Astrocyte (in vitro differentiated cells and primary cell): ENCODE data around the gene KHDC1L. TPM values are rescaled to one million over a fixed set of nuclear protein-coding genes. Genes with fewer than 3 reads are reported as not detected.

ENCODE experiments used
- DNase-seq: peaks from one replicate; pipeline ENCODE4 v3.0.0-alpha.2; 2010; ENCODE audit warnings: low read depth
- FAIRE-seq: peaks from 2 replicates; lab custom pipeline; 2011; peaks lifted over from hg19 to GRCh38; lab: Jason Lieb, UNC
- H2AFZ ChIP-seq: 2 replicates; pipeline ENCODE4 v1.6.0; 2012; ENCODE audit warnings: low read depth, low read length, inconsistent platforms
- H3K27ac ChIP-seq: 2 replicates; pipeline ENCODE4 v1.5.1; 2011; ENCODE audit warnings: low read depth, low read length, inconsistent platforms
- H3K27me3 ChIP-seq: 2 replicates; pipeline ENCODE4 v1.6.0; 2011; ENCODE audit warnings: low read length, inconsistent platforms; ENCODE audit not compliant: insufficient read depth
- H3K36me3 ChIP-seq: 2 replicates; pipeline ENCODE4 v1.5.1; 2011; ENCODE audit warnings: low read length, inconsistent platforms; ENCODE audit not compliant: insufficient read depth
- H3K4me1 ChIP-seq: 2 replicates; pipeline ENCODE4 v1.5.1; 2011; ENCODE audit warnings: low read length, inconsistent platforms; ENCODE audit not compliant: insufficient read depth
- H3K4me2 ChIP-seq: 2 replicates; pipeline ENCODE4 v1.6.0; 2012; ENCODE audit warnings: low read length, inconsistent platforms
- H3K4me3 ChIP-seq: 2 replicates; pipeline ENCODE4 v1.5.1; 2011; ENCODE audit warnings: low read depth, mild to moderate bottlenecking, low read length, inconsistent platforms; ENCODE audit not compliant: insufficient read depth
- H3K79me2 ChIP-seq: 2 replicates; pipeline ENCODE4 v1.6.0; 2012; ENCODE audit warnings: mild to moderate bottlenecking, low read length, inconsistent platforms; ENCODE audit not compliant: insufficient read depth
- H3K9ac ChIP-seq: 2 replicates; pipeline ENCODE4 v1.6.0; 2012; ENCODE audit warnings: mild to moderate bottlenecking, low read length, inconsistent platforms
- H3K9me3 ChIP-seq: 2 replicates; pipeline ENCODE4 v1.5.1; 2012; ENCODE audit warnings: low read depth, mild to moderate bottlenecking, low read length, inconsistent platforms; ENCODE audit not compliant: insufficient read depth
- H4K20me1 ChIP-seq: 2 replicates; pipeline ENCODE4 v1.6.0; 2012; ENCODE audit warnings: low read length, inconsistent platforms; ENCODE audit not compliant: insufficient read depth
- H3K27ac Mint-ChIP-seq: one replicate; pipeline ENCODE4 v1.8.0; 2021; ENCODE audit warnings: mild to moderate bottlenecking, mixed read lengths; ENCODE audit not compliant: unreplicated experiment
- H3K27me3 Mint-ChIP-seq: one replicate; pipeline ENCODE4 v1.8.0; 2021; ENCODE audit warnings: low read depth, mixed read lengths; ENCODE audit not compliant: unreplicated experiment
- H3K36me3 Mint-ChIP-seq: one replicate; pipeline ENCODE4 v1.8.0; 2021; ENCODE audit warnings: low read depth, mixed read lengths; ENCODE audit not compliant: unreplicated experiment
- H3K4me1 Mint-ChIP-seq: one replicate; pipeline ENCODE4 v1.8.0; 2021; ENCODE audit warnings: low read depth, mixed read lengths; ENCODE audit not compliant: unreplicated experiment
- H3K4me3 Mint-ChIP-seq: one replicate; pipeline ENCODE4 v1.8.0; 2021; ENCODE audit warnings: mild to moderate bottlenecking, moderate library complexity, mixed read lengths; ENCODE audit not compliant: unreplicated experiment
- H3K9me3 Mint-ChIP-seq: one replicate; pipeline ENCODE4 v1.8.0; 2021; ENCODE audit warnings: mild to moderate bottlenecking, mixed read lengths; ENCODE audit not compliant: unreplicated experiment
- CTCF ChIP-seq: IDR thresholded peaks from 2 replicates; pipeline ENCODE4 v1.5.1; 2011; ENCODE audit warnings: low read depth, mild to moderate bottlenecking, inconsistent platforms, low read length, moderate library complexity; ENCODE audit not compliant: insufficient read depth
- EZH2 ChIP-seq: IDR thresholded peaks from 2 replicates; pipeline ENCODE4 v1.6.1; 2012; ENCODE audit warnings: mild to moderate bottlenecking, low read length, inconsistent platforms; ENCODE audit not compliant: insufficient read depth
- total RNA-seq: library from RNA; stranded (reverse); gene quantifications from 2 replicates; pipeline ENCODE4 v1.2.1, GENCODE V29; 2021

The KHDC1L gene
- total RNA-seq, 1 donor from 2014 or later, result not detected

- no peaks in the 10 kb centered on the region for H3K36me3 Mint-ChIP-seq
- H3K27me3 Mint-ChIP-seq, result no peaks in the 10 kb centered on the region
- Histone ChIP-seq H3K4me1 (no peaks in the 10 kb centered on the region), H2AFZ (no peak overlapping the region), H3K27ac (no peak overlapping the region), H4K20me1 (no peaks in the 10 kb centered on the region), H3K4me2 (no peak overlapping the region), H3K4me3 (no peak overlapping the region), H3K27me3 (no peaks in the 10 kb centered on the region), H3K9me3 (no peaks in the 10 kb centered on the region), H3K79me2 (no peaks in the 10 kb centered on the region), H3K36me3 (no peaks in the 10 kb centered on the region), H3K9ac (no peak overlapping the region)
- FAIRE-seq (no peak), DNase-seq (no peak)
- no peak overlapping the region for H3K4me3 Mint-ChIP-seq
- no peaks in the 10 kb centered on the region for H3K4me1 Mint-ChIP-seq
- no peaks in the 10 kb centered on the region for H3K9me3 Mint-ChIP-seq
- no peak overlapping the region for H3K27ac Mint-ChIP-seq
- TF ChIP-seq EZH2, result no peak
- no peak for TF ChIP-seq CTCF
Observed at GRCh38 chr6:73174646-73175045, 50.6 kb downstream of the KHDC1L start.

Other genes starting within 250 kb of the KHDC1L start
- gene KHDC1, start 37.7 kb upstream of the KHDC1L start, total RNA-seq, result 2.5 and 2.9 TPM in 2 replicates
- not detected in 2 replicates for gene DPPA5, start 128.8 kb upstream of the KHDC1L start, total RNA-seq
- gene KHDC3L, start 137.2 kb upstream of the KHDC1L start, total RNA-seq, result not detected in 2 replicates
- gene OOEP, start 144.4 kb upstream of the KHDC1L start, total RNA-seq, result not detected in 2 replicates
- not detected in 2 replicates for gene DDX43, start 169.3 kb upstream of the KHDC1L start, total RNA-seq
- 0.16 and 0.34 TPM in 2 replicates for gene CGAS, start 226.8 kb upstream of the KHDC1L start, total RNA-seq
- gene MTO1, start 236.2 kb upstream of the KHDC1L start, total RNA-seq, result 15.5 and 17.6 TPM in 2 replicates